Measurements from ENCODE around the gene LHPP.

Gene LHPP

DNA sequence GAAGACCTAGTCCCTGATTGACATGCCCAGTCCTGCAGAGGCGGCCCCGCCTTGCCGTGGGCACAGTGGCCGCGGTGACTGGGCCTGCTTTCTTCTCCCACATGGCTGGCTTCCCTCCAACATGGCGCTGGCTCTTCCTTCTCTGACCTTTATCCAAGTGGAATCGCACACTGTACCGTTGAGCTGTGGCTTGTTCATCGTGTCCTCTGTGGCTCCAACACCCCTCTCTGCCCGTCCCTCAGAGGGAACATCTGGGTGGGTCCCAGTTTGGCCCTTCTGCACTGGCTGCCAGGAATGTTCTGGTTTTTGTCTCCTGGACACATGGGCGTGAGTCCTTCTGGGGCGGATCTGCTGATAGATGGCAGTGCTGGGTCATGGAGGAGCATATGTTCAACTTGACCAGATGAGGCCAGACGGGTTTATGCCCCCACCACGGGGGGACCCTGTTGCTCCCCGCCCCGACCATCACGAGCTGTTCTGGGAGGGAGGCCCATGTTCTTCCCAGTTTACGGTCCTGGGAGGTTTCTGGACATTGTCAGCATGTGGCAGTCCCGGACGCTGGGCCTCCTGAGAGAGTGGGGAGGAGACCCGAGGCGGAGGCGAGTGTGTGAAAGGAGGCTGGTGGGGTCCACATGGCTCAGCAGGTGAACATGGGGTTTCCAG lies 63.5 kb downstream of the LHPP start:
- no peak for TF ChIP-seq ZFX (IDR thresholded peaks at IDR 0.05)
- TF ChIP-seq, protein P1, sequence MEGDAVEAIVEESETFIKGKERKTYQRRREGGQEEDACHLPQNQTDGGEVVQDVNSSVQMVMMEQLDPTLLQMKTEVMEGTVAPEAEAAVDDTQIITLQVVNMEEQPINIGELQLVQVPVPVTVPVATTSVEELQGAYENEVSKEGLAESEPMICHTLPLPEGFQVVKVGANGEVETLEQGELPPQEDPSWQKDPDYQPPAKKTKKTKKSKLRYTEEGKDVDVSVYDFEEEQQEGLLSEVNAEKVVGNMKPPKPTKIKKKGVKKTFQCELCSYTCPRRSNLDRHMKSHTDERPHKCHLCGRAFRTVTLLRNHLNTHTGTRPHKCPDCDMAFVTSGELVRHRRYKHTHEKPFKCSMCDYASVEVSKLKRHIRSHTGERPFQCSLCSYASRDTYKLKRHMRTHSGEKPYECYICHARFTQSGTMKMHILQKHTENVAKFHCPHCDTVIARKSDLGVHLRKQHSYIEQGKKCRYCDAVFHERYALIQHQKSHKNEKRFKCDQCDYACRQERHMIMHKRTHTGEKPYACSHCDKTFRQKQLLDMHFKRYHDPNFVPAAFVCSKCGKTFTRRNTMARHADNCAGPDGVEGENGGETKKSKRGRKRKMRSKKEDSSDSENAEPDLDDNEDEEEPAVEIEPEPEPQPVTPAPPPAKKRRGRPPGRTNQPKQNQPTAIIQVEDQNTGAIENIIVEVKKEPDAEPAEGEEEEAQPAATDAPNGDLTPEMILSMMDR (conservative IDR thresholded peaks at IDR 0.05), result no peak
- no peak overlapping the region for H3K27ac ChIP-seq

DNA sequence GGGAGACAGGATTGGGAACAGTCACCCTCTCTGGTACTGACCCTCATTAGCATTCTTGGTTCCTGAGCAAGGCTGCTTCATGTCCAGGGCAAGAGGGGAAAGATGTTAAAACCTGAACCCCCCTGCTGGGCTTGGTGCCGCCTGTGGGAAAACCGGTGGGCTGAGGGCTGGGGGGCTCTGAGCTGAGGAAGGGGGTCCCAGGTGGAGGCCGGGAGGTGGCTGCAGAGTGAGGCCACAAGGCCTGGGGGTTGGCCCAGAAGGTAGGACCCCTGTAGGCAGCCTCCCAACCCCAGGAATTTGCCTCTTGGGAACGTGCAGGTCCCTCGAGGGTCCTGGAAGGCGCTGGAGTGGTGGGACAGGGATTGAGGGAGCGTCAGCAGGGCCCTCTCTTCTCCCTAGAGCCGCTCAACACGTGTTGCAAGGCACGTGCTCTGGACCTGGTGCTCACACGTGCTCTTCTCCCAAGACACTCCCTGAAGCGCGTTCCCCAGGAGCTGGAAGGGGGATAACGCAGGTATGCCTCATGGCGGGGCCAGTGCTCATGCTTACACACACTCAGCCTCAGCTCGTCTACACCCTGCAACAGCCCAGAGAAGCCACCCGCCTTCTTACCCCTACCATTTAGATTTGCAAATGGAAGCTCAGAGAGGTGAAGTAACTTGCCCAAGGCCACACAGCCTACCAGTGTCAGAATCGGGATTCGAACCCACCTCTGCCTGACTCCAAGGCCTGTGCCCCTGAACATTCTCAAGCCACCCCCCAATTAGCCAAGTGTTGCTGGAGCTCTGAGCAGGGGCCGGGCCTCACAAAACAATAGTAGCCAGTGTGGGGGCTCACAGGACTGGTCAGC lies 64.4 kb downstream of the LHPP start:
- H3K27ac ChIP-seq, result no peak overlapping the region
- TF ChIP-seq, protein P1 (conservative IDR thresholded peaks at IDR 0.05), result no peak
- TF ChIP-seq ZFX (IDR thresholded peaks at IDR 0.05), result no peak

DNA sequence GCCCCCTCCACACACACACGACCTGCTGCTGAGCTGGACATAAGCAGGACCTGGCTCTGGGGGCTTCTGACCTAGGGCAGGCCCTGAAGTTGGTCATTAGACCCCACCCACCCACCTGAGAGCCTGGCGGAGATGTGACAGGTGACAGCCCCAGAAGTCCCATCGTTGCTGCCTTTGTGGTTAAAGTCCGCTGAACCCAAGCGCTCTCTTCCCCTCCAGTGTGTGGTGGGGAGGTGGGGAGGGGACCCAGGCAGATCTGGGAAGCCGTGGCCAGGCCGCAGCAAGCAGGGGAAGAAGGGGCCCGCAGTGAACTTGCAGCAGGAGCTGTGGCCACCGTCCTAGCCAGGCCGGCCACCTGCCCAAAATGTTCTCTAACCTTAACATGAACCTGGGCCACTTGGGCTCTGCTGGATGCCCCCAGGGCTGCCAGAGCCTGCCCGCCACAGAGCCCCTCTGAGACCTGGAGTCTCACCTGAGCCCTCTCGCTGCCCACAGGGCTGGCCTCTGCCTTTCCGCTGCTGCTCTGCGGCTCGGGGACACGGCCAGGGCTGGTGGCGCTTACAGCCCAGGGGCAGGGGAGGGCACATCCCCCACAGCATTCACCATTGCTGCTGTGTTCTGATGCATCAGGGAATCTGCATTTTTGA lies 65.1 kb downstream of the LHPP start:
- H3K27ac ChIP-seq, result no peak overlapping the region
- no peak for TF ChIP-seq ZFX (IDR thresholded peaks at IDR 0.05)
- TF ChIP-seq, protein P1 (conservative IDR thresholded peaks at IDR 0.05), result no peak

DNA sequence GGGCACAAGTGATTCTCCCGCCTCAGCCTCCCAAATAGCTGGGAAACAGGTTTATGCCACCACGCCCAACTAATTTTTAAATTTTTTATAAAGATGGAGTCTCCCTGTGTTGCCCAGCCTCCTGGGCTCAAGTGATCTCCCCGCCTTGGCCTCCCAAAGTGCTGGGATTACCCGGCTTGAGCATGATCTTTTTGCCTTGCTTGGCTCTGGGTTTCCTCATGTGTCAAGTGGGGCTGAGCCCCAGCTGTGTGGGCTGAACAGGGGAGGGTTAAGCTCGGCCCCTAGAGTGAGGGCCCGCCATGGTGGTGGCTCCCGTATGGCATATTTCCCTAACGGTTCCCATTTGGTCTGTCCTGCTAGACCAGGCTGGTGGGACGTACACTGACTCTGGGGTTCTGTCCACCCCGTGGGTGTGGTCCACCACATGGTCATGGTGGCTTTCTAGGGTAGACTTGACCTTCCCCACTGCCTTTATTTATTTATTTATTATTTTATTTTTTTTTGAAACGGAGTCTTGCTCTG lies 66.3 kb downstream of the LHPP start:
- no peak overlapping the region for H3K27ac ChIP-seq
- TF ChIP-seq, protein P1 (conservative IDR thresholded peaks at IDR 0.05), result no peak
- no peak for TF ChIP-seq ZFX (IDR thresholded peaks at IDR 0.05)

DNA sequence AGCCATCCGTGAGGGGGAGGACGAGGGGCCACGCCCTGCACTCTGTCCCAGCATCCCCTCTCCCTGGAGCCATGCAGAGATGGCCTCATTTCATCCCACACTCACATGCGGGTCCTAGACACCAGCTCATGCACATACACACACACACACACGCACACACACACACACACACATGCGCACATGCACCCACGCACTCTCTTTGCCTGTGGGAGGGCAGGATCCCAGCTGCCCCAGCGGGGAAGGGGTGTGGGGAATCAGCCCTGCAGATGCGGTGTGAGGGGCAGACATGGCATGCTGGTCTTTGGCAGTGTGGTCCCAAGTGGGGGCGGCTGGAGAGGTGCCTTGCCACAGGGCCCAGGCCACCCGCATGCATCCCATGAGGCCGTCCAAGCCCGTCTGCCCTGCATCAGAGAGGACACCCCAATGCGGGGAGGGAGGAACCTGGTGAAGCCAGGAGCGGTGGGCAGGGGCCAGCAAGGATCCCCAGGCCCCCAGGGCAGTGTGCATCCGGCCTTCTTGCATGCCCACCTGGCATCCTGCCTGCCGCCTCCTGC lies 68.1 kb downstream of the LHPP start:
- TF ChIP-seq, protein P1 (conservative IDR thresholded peaks at IDR 0.05), result no peak
- no peak for TF ChIP-seq ZFX (IDR thresholded peaks at IDR 0.05)
- H3K27ac ChIP-seq, result no peak overlapping the region

DNA sequence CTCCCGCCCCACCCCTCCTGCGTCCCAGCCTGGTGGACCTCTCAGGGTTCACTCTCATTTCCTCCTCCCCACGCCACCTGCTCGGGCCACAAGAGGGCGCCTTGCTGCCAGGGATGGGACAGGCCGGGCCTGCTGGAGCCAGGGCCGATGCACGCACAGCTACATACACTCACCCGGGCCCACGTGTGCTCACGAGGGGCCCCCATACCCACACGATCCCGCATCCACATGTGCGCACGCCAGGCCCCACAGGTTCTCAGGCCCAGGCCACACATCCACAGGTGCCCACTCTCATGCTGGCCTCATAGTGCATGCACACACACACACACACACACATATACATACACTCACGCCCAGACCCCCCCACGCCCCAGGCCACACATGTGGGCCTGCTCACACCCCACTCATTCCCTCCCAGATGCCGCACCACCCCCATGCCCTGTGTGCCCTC lies 68.6 kb downstream of the LHPP start:
- TF ChIP-seq, protein P1 (conservative IDR thresholded peaks at IDR 0.05), result peak; percentile 95
- TF ChIP-seq ZFX (IDR thresholded peaks at IDR 0.05), result peak; percentile 34; the same call in 1 of the 2 replicates
- peak overlapping the region; percentile 6; the same call in 1 of the 2 replicates for H3K27ac ChIP-seq
